Esophagus muscularis mucosa (tissue), 4 donors: ENCODE results near the gene ITGB8. TPM values are rescaled to one million over a fixed set of nuclear protein-coding genes. Genes with fewer than 3 reads are reported as not detected.

Experiments used
- DNase-seq: peaks from one replicate; pipeline ENCODE4 v3.0.0-alpha.2; 2017; ENCODE audit errors: extremely low spot score
- H3K27ac ChIP-seq, 4 donors: fragments of 200-600 bp; sonication (generic); replicated peaks in 1 of 4; 1 replicate in 3 of 4; 2 replicates in 1 of 4; pipeline ENCODE4 v1.5.1; 2016 to 2019; ENCODE audit warnings: mild to moderate bottlenecking in 1 of 4
- H3K27me3 ChIP-seq, 4 donors: fragments of 200-600 bp; sonication (generic); one replicate each; pipeline versions ENCODE4 v1.5.1 to v1.6.0; 2016 to 2019
- H3K36me3 ChIP-seq, 4 donors: fragments of 200-600 bp; sonication (generic); one replicate each; pipeline ENCODE4 v1.5.1; 2016 to 2019
- H3K4me1 ChIP-seq, 4 donors: fragments of 200-600 bp; sonication (generic); one replicate each; pipeline ENCODE4 v1.5.1; 2016 to 2019
- H3K4me3 ChIP-seq, 4 donors: fragments of 200-600 bp; sonication (generic); 1 replicate in 2 of 4; 2 replicates in 2 of 4; pipeline ENCODE4 v1.5.1; 2016 to 2019; ENCODE audit warnings: mild to moderate bottlenecking in 4 of 4, moderate library complexity in 1 of 4
- H3K9me3 ChIP-seq, 4 donors: fragments of 200-600 bp; sonication (generic); 1 replicate in 3 of 4; 2 replicates in 1 of 4; pipeline ENCODE4 v1.5.1; 2016 to 2019
- EP300 ChIP-seq: sonication (generic); formaldehyde crosslinking; IDR thresholded peaks from one replicate; pipeline ENCODE4 v1.6.1; 2017; ENCODE audit warnings: antibody characterized with exemption
- POLR2A ChIP-seq: fragments of 450-650 bp; IDR thresholded peaks from one replicate; pipeline ENCODE4 v1.6.1; 2017; ENCODE audit warnings: antibody characterized with exemption, moderate library complexity, mild to moderate bottlenecking, low read depth
- POLR2AphosphoS5 ChIP-seq, 2 donors: sonication (generic); formaldehyde crosslinking; IDR thresholded peaks; one replicate each; pipeline ENCODE4 v1.6.1; 2017; ENCODE audit warnings: antibody characterized with exemption in 2 of 2
- WGBS: methylation state at CpG from one replicate; pipeline ENCODE4 v1.1.5; 2018; 5-methylcytosine and 5-hydroxymethylcytosine counted together
- intact Hi-C: fragments of 100-400 bp; cut with DNase I; formaldehyde crosslinking; loops from one replicate; pipeline ENCODE4 v1.15.1; 2023
- total RNA-seq, 4 donors: library from RNA; depleted of rRNA; stranded (reverse); fragments of >200 nt; gene quantifications; one replicate each; pipeline versions ENCODE4 v1.1.0 to v1.2.1, GENCODE V29; 2016
- TF ChIP-seq, protein P1 (sequence below), 3 experiments: fragments of 200-600 bp in 2 of 3; fragments of 450-650 bp in 1 of 3; sonication (generic) in 2 of 3; IDR thresholded peaks; one replicate each; pipeline ENCODE4 v1.5.1; 2017 to 2019; ENCODE audit warnings: antibody characterized with exemption in 3 of 3, mild to moderate bottlenecking in 2 of 3, moderate library complexity in 1 of 3

ITGB8 gene
- total RNA-seq, 4 donors from 2014 or later = 19.5 to 30.4 (median 21.5) TPM

GRCh38 chr7:20441346-20441745 is 110.6 kb downstream of the ITGB8 start:
- Histone ChIP-seq H3K4me1 (peaks cover 0 to 12% (median 5%) of the 10 kb centered on the region in 4 donors), H3K4me3 (no peak overlapping the region), H3K9me3 (peaks cover 0 to 10% (median 2%) of the 10 kb centered on the region in 4 donors), H3K27ac (no peak overlapping the region), H3K27me3 (no peaks in the 10 kb centered on the region), H3K36me3 (no peaks in the 10 kb centered on the region)
- WGBS = 76% methylated on average over 4 of the region's 4 CpGs
- no peak for DNase-seq
- TF ChIP-seq POLR2AphosphoS5 (IDR thresholded peaks at IDR 0.05) (no peak), POLR2A (no peak), EP300 (no peak)
- TF ChIP-seq, protein P1, sequence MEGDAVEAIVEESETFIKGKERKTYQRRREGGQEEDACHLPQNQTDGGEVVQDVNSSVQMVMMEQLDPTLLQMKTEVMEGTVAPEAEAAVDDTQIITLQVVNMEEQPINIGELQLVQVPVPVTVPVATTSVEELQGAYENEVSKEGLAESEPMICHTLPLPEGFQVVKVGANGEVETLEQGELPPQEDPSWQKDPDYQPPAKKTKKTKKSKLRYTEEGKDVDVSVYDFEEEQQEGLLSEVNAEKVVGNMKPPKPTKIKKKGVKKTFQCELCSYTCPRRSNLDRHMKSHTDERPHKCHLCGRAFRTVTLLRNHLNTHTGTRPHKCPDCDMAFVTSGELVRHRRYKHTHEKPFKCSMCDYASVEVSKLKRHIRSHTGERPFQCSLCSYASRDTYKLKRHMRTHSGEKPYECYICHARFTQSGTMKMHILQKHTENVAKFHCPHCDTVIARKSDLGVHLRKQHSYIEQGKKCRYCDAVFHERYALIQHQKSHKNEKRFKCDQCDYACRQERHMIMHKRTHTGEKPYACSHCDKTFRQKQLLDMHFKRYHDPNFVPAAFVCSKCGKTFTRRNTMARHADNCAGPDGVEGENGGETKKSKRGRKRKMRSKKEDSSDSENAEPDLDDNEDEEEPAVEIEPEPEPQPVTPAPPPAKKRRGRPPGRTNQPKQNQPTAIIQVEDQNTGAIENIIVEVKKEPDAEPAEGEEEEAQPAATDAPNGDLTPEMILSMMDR (IDR thresholded peaks at IDR 0.05) = no peak
- intact Hi-C loops = no loop called here

GRCh38 chr7:20441991-20442441 is 111.3 kb downstream of the ITGB8 start:
- H3K27me3 ChIP-seq = no peaks in the 10 kb centered on the region
- no peak overlapping the region for H3K4me3 ChIP-seq
- peaks cover 0 to 10% (median 2%) of the 10 kb centered on the region in 4 donors for H3K9me3 ChIP-seq
- no peak for DNase-seq
- TF ChIP-seq EP300 (no peak), POLR2A (no peak), POLR2AphosphoS5 (IDR thresholded peaks at IDR 0.05) (no peak)
- TF ChIP-seq, protein P1 (IDR thresholded peaks at IDR 0.05) = no peak
- 67% methylated on average over 3 of the region's 3 CpGs for WGBS
- H3K4me1 ChIP-seq = peaks cover 0 to 12% (median 5%) of the 10 kb centered on the region in 4 donors
- no peak overlapping the region for H3K27ac ChIP-seq
- H3K36me3 ChIP-seq = no peaks in the 10 kb centered on the region
- intact Hi-C loops = no loop called here

GRCh38 chr7:20442951-20443350 is 112.3 kb downstream of the ITGB8 start:
- intact Hi-C loops = no loop called here
- peaks cover 0 to 12% (median 5%) of the 10 kb centered on the region in 4 donors for H3K4me1 ChIP-seq
- 75% methylated on average over 7 of the region's 8 CpGs for WGBS
- H3K9me3 ChIP-seq = peaks cover 0 to 10% (median 2%) of the 10 kb centered on the region in 4 donors
- DNase-seq = no peak
- no peak overlapping the region for H3K27ac ChIP-seq
- TF ChIP-seq POLR2AphosphoS5 (IDR thresholded peaks at IDR 0.05) (no peak), EP300 (no peak), POLR2A (no peak)
- TF ChIP-seq, protein P1 (IDR thresholded peaks at IDR 0.05) = no peak
- H3K36me3 ChIP-seq = no peaks in the 10 kb centered on the region
- no peak overlapping the region for H3K4me3 ChIP-seq
- no peaks in the 10 kb centered on the region for H3K27me3 ChIP-seq

DNA sequence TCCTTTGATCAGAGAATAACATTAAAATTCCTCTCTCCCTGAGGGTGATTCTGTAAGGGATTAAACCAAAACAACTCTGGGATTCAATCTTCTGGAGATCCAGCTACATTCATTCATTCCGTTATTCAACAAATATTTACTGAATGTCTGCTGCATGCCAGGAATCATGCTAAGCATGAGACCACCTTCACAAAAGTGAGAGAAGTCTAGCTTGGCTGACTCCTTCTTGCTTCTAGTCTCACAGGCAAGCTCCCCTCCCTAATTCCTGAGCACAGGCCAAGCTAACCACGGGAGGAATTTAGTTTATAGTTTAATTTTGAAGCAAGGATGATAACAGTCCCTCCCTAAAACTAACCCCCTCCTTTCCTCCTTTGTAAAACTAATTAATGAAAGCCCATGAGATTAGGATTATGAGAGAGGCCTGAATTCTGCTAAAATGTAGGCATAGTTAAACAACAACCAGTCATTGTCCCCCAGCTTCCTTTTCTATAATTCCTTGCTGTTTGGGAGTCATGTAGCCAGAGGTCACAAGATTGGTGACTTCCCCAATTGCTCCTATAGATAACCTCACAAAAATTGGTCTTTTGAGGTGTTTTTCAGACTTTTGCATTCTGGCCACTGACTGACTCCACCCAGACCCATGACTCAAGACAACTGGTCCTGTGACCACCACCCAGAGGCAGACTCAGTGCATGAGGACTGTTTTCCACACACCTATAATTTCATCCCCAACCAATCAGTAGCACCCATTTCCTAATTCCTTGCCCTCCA is 113.5 kb downstream of the ITGB8 start:
- 19% methylated on average over 2 of the region's 2 CpGs for WGBS

More for the DNA sequence above, 113.5 kb downstream of the ITGB8 start:
- intact Hi-C loops = no loop called here
- no peak for DNase-seq
- TF ChIP-seq, protein P1 (IDR thresholded peaks at IDR 0.05) = no peak
- TF ChIP-seq POLR2AphosphoS5 (IDR thresholded peaks at IDR 0.05) (no peak), POLR2A (no peak), EP300 (no peak)
- no peaks in the 10 kb centered on the region for H3K27me3 ChIP-seq
- no peak overlapping the region for H3K27ac ChIP-seq
- H3K9me3 ChIP-seq = peaks cover 0 to 10% (median 2%) of the 10 kb centered on the region in 4 donors
- no peak overlapping the region for H3K4me3 ChIP-seq
- H3K36me3 ChIP-seq = no peaks in the 10 kb centered on the region
- H3K4me1 ChIP-seq = peaks cover 0 to 12% (median 5%) of the 10 kb centered on the region in 4 donors
